HepG2 (cell line): ENCODE results near the gene SLC9A8. TPM values are rescaled to one million over a fixed set of nuclear protein-coding genes. Genes with fewer than 3 reads are reported as not detected.

Source experiments
- CENPBD1 ChIP-seq: sonication (generic); formaldehyde crosslinking; IDR thresholded peaks from 2 replicates; pipeline ENCODE4 v1.8.0; 2022; ENCODE audit warnings: missing genetic modification reagents, low read depth, mild to moderate bottlenecking, borderline replicate concordance
- FOXA3 ChIP-seq: IDR thresholded peaks from 2 replicates; pipeline ENCODE4 v1.6.1; 2016; ENCODE audit warnings: missing genetic modification reagents, missing compliant biosample characterization
- FOXC1 ChIP-seq: sonication (generic); formaldehyde crosslinking; IDR thresholded peaks from 2 replicates; pipeline ENCODE4 v1.8.0; 2022; ENCODE audit warnings: mild to moderate bottlenecking, missing genetic modification reagents, borderline replicate concordance
- FOXK2 ChIP-seq: fragments of 450-650 bp; IDR thresholded peaks from 2 replicates; pipeline ENCODE4 v1.6.1; 2016
- HINFP ChIP-seq: sonication (generic); formaldehyde crosslinking; IDR thresholded peaks from 2 replicates; pipeline ENCODE4 v1.4.0; 2020; ENCODE audit warnings: low read depth, mild to moderate bottlenecking, missing genetic modification reagents
- HOXA3 ChIP-seq: sonication (generic); formaldehyde crosslinking; IDR thresholded peaks from 2 replicates; pipeline ENCODE4 v1.5.0; 2020; ENCODE audit warnings: missing genetic modification reagents
- KDM5B ChIP-seq: sonication (generic); formaldehyde crosslinking; IDR thresholded peaks from 2 replicates; pipeline ENCODE4 v1.4.0; 2020; ENCODE audit warnings: missing genetic modification reagents, mild to moderate bottlenecking, borderline replicate concordance
- KLF15 ChIP-seq: sonication (generic); formaldehyde crosslinking; IDR thresholded peaks from 2 replicates; pipeline ENCODE4 v1.8.1; 2023; ENCODE audit warnings: borderline replicate concordance, mild to moderate bottlenecking, inconsistent platforms, missing genetic modification reagents, mixed read lengths
- NCOA1 ChIP-seq: sonication (generic); formaldehyde crosslinking; IDR thresholded peaks from 2 replicates; pipeline ENCODE4 v1.9.0; 2021; ENCODE audit warnings: missing genetic modification reagents
- NR2F1 ChIP-seq, 2 experiments: fragments of 450-650 bp in 1 of 2; formaldehyde crosslinking in 1 of 2; IDR thresholded peaks; 2 replicates each; pipeline versions ENCODE4 v1.5.0 to v1.6.1; 2016 to 2020; ENCODE audit warnings: mild to moderate bottlenecking in 1 of 2, missing compliant biosample characterization in 1 of 2, missing genetic modification reagents in 1 of 2, moderate library complexity in 1 of 2
- RARG ChIP-seq: sonication (generic); formaldehyde crosslinking; IDR thresholded peaks from 2 replicates; pipeline ENCODE4 v1.4.0; 2020; ENCODE audit warnings: low read depth, mild to moderate bottlenecking, missing genetic modification reagents
- REPIN1 ChIP-seq: sonication (generic); formaldehyde crosslinking; IDR thresholded peaks from 2 replicates; pipeline ENCODE4 v1.8.0; 2022; ENCODE audit warnings: missing genetic modification reagents, low read depth, mild to moderate bottlenecking, borderline replicate concordance
- SAFB2 ChIP-seq: sonication (generic); formaldehyde crosslinking; IDR thresholded peaks from 2 replicates; pipeline ENCODE4 v1.5.1; 2020; ENCODE audit warnings: missing genetic modification reagents, low read depth, mild to moderate bottlenecking, borderline replicate concordance
- SSRP1 ChIP-seq: IDR thresholded peaks from 2 replicates; pipeline ENCODE4 v1.6.1; 2016; ENCODE audit warnings: control low read depth
- ZNF260 ChIP-seq: sonication (generic); formaldehyde crosslinking; IDR thresholded peaks from 2 replicates; pipeline ENCODE4 v1.4.0; 2020; ENCODE audit warnings: missing genetic modification reagents, low read depth, mild to moderate bottlenecking, borderline replicate concordance
- ZNF264 ChIP-seq: sonication (generic); formaldehyde crosslinking; IDR thresholded peaks from 2 replicates; pipeline ENCODE4 v1.4.0; 2020; ENCODE audit warnings: missing genetic modification reagents
- ZNF274 ChIP-seq: sonication (generic); formaldehyde crosslinking; IDR thresholded peaks from 2 replicates; pipeline ENCODE4 v1.5.1; 2020; ENCODE audit warnings: mild to moderate bottlenecking, missing genetic modification reagents
- ZNF331 ChIP-seq: sonication (generic); formaldehyde crosslinking; IDR thresholded peaks from 2 replicates; pipeline ENCODE4 v1.4.0; 2020; ENCODE audit warnings: missing genetic modification reagents
- ZNF343 ChIP-seq: sonication (generic); formaldehyde crosslinking; IDR thresholded peaks from 2 replicates; pipeline ENCODE4 v1.4.0; 2020; ENCODE audit warnings: mild to moderate bottlenecking, missing genetic modification reagents
- ZNF574 ChIP-seq: sonication (generic); formaldehyde crosslinking; IDR thresholded peaks from 2 replicates; pipeline ENCODE4 v1.4.0; 2020; ENCODE audit warnings: missing genetic modification reagents
- ZNF709 ChIP-seq: sonication (generic); formaldehyde crosslinking; IDR thresholded peaks from 2 replicates; pipeline ENCODE4 v1.5.0; 2020; ENCODE audit warnings: mild to moderate bottlenecking, missing genetic modification reagents
- ZNF772 ChIP-seq: sonication (generic); formaldehyde crosslinking; IDR thresholded peaks from 2 replicates; pipeline ENCODE4 v1.5.0; 2020; ENCODE audit warnings: mild to moderate bottlenecking, missing genetic modification reagents
- ZNF782 ChIP-seq: sonication (generic); formaldehyde crosslinking; IDR thresholded peaks from 2 replicates; pipeline ENCODE4 v1.4.0; 2020; ENCODE audit warnings: missing genetic modification reagents, mild to moderate bottlenecking, borderline replicate concordance
- ZNF792 ChIP-seq: IDR thresholded peaks from 2 replicates; pipeline ENCODE4 v1.6.1; 2016
- ZNF891 ChIP-seq: sonication (generic); formaldehyde crosslinking; IDR thresholded peaks from 2 replicates; pipeline ENCODE4 v1.5.0; 2020; ENCODE audit warnings: mild to moderate bottlenecking, missing genetic modification reagents
- polyA plus RNA-seq, 8 experiments: library from polyadenylated mRNA; depleted of rRNA in 3 of 8; stranded (reverse) in 7 of 8; unstranded in 1 of 8; fragments of >200 nt; fragmentation: Illumina TruSeq in 4 of 8; extraction: Trizol in 4 of 8; gene quantifications; 2 replicates each; pipeline versions ENCODE4 v1.2.1 to v1.2.3, GENCODE V29; 2011 to 2016; ENCODE audit warnings: low read depth in 4 of 8, missing spikeins in 1 of 8, mixed read lengths in 1 of 8; ENCODE audit not compliant: insufficient read depth in 1 of 8
- total RNA-seq, 5 experiments: library from RNA; depleted of rRNA; stranded (reverse); fragments of >200 nt; fragmentation: Illumina TruSeq; extraction: Trizol; gene quantifications; 2 replicates each; pipeline ENCODE4 v1.2.3, GENCODE V29; 2016; ENCODE audit warnings: low read depth in 1 of 5

Gene SLC9A8
- total and polyA plus RNA-seq, 2 of the 13 experiments (the other 11 are each of a cell fraction or from before 2014, with no cell fraction given), result 4.1 to 7.4 TPM

DNA sequence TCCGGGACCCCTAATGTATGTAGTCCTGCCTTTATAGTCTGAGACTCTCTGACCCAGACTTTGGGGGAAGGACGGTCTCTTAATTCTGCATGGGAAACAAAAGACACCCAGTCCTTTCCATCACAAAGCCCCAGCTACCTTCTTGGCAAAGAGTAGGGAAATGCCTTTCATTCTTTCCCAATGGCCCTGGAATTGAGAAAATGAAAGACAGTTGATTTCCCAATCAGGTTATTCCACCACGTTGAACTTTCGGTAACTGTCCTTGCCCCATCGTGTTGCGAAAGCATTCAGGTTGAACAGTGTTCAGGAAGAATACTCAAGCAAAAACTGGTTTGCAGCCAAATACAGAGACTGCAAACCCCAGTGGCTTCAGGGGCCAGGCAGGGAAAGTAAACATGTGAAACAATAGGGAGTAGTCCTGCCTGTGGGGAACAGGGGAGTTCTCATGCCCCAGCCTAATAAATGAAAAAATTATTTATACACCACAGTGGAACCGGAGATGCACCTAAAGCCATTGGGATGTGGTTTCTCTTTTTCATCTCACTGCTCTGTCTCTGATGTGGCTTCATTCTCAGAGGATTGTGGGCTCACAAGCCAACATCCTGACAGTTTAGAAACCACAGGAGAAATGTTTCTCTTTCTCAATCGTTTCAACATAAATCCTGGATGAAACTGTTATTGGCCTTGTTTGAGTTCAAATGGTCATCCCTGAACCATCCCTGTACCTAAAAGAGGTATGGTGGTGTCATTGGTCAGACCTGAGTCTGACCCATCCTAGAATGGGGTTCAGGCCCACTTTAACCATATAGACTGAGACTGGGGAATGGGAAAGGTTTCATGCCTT lies 44.2 kb upstream of the SLC9A8 start (continued):
- peak; percentile 70; the same call in 1 of the 2 replicates for TF ChIP-seq HINFP (CRISPR knock-in tag)
- TF ChIP-seq NR2F1 (CRISPR knock-in tag; IDR thresholded peaks at IDR 0.05), result peak; percentile 93
- peak; percentile 61; the same call in 1 of the 2 replicates for TF ChIP-seq KLF15 (CRISPR knock-in tag)
- TF ChIP-seq ZNF891 (CRISPR knock-in tag), result no peak
- TF ChIP-seq ZNF264 (CRISPR knock-in tag), result peak; percentile 99
- TF ChIP-seq CENPBD1, result 0 out of 2 replicates have a peak, but pooled peaks have one; percentile 34
- no peak; the same call in 1 of the 2 replicates for TF ChIP-seq SAFB2 (CRISPR knock-in tag)
- TF ChIP-seq HOXA3 (CRISPR knock-in tag), result peak; percentile 98
- peak; percentile 99 for TF ChIP-seq SSRP1 (CRISPR knock-in tag)
- TF ChIP-seq REPIN1 (CRISPR knock-in tag), result peak; percentile 99
- peak; percentile 98 for TF ChIP-seq NCOA1 (CRISPR knock-in tag)
- peak; percentile 99 for TF ChIP-seq ZNF331 (CRISPR knock-in tag)
- TF ChIP-seq FOXC1, result peak; percentile 96; the same call in 1 of the 2 replicates
- peak; percentile 98 for TF ChIP-seq ZNF772
- TF ChIP-seq FOXK2, result peak; percentile 92
- peak; percentile 91; the same call in 1 of the 2 replicates for TF ChIP-seq ZNF274
- TF ChIP-seq KDM5B (CRISPR knock-in tag), result no peak
- peak; percentile 98 for TF ChIP-seq ZNF792 (CRISPR knock-in tag)
- no peak for TF ChIP-seq ZNF260 (CRISPR knock-in tag)
- TF ChIP-seq ZNF574 (CRISPR knock-in tag), result peak; percentile 96
- no peak for TF ChIP-seq RARG
- peak; percentile 83; the same call in 1 of the 2 replicates for TF ChIP-seq ZNF343
- TF ChIP-seq ZNF709 (CRISPR knock-in tag), result peak; percentile 93
- peak; percentile 100 for TF ChIP-seq FOXA3 (CRISPR knock-in tag)
- TF ChIP-seq ZNF782, result peak; percentile 65; the same call in 1 of the 2 replicates
